ENCODE data around the gene PTHLH. TPM values are rescaled to one million over a fixed set of nuclear protein-coding genes. Genes with fewer than 3 reads are reported as not detected.

Gene PTHLH
- total RNA-seq, 6 experiments from 2014 or later: not detected

DNA sequence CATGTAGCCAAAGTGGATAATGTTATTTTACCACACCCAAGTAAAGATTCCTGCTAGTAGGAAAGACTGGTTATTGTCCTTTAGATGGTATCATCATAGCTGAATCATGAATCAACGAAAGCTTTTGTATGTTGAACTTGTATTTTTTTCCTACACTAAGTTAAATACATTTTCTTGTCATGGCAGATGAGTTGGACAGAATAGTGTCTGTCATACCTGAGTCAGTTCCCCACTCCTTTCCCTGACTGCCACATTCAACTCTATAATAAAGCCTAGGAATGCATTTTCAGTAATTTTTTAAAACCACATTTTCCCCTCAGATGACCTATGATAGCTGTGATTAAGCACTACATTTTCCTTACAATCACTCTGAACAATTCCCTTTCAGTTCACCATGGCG, 9.3 kb upstream of the PTHLH start:
- Histone ChIP-seq H3K27me3 (no peaks in the 10 kb centered on the region), H3K4me3 (no peak overlapping the region), H3K4me1 (no peaks in the 10 kb centered on the region), H3K36me3 (no peaks in the 10 kb centered on the region), H3K27ac (no peak overlapping the region), H3K9me3 (no peaks in the 10 kb centered on the region)
- no peak for DNase-seq
- 28% methylated on average over 2 of the region's 2 CpGs for WGBS (ENCODE audit: insufficient coverage, low coverage, low lambda C conversion rate, missing lambda C conversion rate)
- TF ChIP-seq, protein P1, sequence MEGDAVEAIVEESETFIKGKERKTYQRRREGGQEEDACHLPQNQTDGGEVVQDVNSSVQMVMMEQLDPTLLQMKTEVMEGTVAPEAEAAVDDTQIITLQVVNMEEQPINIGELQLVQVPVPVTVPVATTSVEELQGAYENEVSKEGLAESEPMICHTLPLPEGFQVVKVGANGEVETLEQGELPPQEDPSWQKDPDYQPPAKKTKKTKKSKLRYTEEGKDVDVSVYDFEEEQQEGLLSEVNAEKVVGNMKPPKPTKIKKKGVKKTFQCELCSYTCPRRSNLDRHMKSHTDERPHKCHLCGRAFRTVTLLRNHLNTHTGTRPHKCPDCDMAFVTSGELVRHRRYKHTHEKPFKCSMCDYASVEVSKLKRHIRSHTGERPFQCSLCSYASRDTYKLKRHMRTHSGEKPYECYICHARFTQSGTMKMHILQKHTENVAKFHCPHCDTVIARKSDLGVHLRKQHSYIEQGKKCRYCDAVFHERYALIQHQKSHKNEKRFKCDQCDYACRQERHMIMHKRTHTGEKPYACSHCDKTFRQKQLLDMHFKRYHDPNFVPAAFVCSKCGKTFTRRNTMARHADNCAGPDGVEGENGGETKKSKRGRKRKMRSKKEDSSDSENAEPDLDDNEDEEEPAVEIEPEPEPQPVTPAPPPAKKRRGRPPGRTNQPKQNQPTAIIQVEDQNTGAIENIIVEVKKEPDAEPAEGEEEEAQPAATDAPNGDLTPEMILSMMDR (IDR thresholded peaks at IDR 0.05): no peak
- TF ChIP-seq POLR2A (IDR thresholded peaks at IDR 0.05): no peak
- ATAC-seq: no peak
- intact Hi-C loops (cut with DNase I): no loop called here

DNA sequence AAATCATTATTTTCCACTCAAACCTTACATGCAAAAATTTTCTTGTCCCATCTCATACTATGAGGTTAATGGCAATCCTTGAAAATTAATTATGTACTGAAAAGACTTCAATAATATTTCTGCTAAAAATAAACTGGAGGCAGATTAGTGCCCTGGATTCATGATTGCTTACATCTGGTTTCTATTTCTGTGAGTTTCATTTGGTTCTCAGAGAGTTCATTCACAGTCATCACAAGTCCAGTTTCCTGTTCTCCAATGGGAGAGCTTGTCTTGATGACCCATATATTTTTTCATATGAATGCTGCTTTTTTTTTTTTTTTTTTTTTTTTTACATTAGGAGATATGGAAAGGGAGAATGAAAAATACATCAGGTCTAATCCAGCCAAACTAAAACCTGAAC, 6.6 kb upstream of the PTHLH start:
- peaks cover 0 to 9% of the 10 kb centered on the region in 2 donors for H3K27me3 ChIP-seq
- H3K4me3 ChIP-seq: no peak overlapping the region
- ATAC-seq (no peak), DNase-seq (no peak)
- H3K36me3 ChIP-seq: no peaks in the 10 kb centered on the region
- no peak for TF ChIP-seq POLR2A (IDR thresholded peaks at IDR 0.05)
- TF ChIP-seq, protein P1 (IDR thresholded peaks at IDR 0.05): no peak
- no peaks in the 10 kb centered on the region for H3K9me3 ChIP-seq
- no peak overlapping the region for H3K27ac ChIP-seq
- H3K4me1 ChIP-seq: peaks cover 0 to 11% (median 0%) of the 10 kb centered on the region in 4 donors
- intact Hi-C loops (cut with DNase I): no loop called here

DNA sequence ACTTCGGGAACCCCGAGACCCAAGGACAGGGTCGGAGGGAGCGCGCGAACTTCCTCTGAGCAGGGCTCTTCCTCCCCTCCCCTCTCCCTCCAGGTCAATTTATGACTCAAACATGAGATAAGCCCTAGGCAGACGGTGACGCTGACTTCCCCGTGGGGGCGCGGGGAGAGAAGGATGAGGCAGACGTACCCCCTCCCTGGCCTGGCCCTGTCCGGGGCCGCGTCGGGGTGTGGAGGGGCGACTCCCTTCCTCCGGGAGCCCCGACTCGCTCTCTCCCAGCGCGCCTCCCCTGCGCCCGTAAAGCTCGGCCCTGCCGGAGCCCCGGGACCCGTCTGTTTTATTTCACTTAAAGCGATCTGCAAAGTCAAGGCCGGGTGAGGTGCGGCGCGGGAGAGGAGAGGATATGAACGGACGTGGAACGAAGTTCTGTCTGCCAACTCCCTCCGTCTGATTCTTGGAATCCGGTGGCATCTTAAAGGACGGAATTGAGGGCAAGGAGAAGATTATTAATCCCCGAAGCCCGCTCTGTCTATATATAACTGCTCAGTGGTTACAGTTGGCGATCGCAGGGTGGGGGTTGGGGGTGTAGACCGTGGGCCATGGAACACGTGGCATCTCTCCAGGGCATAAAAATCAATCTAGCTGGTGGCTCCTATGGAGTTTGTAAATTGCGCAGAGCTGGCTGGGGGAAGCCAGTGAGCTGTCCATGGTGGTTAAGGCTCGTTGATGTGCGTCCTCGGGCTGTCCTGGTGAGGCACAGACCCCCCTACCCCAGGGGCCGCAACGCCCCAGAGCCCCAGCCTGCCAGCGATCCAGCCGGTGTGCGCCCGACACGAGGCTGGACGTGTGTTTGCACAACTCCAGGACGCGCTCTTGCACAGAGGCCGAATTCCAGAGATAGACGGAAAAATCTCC, 2.9 kb upstream of the PTHLH start:
- Histone ChIP-seq H3K27me3 (peaks cover 0 to 9% of the 10 kb centered on the region in 2 donors), H3K27ac (no peak overlapping the region), H3K9me3 (no peaks in the 10 kb centered on the region), H3K4me3 (no peak overlapping the region), H3K36me3 (no peaks in the 10 kb centered on the region), H3K4me1 (peaks cover 0 to 23% (median 0%) of the 10 kb centered on the region in 4 donors)
- ATAC-seq: peak; percentile 31 to 58 (median 44)
- TF ChIP-seq, protein P1 (IDR thresholded peaks at IDR 0.05): no peak
- TF ChIP-seq POLR2A (IDR thresholded peaks at IDR 0.05): no peak
- DNase-seq: peak in 2 of 3 donors; percentile 23 to 54
- intact Hi-C loops (cut with DNase I): no loop called here
- 2% methylated on average over 29 of the region's 61 CpGs for WGBS (ENCODE audit: insufficient coverage, low coverage, low lambda C conversion rate, missing lambda C conversion rate)

DNA sequence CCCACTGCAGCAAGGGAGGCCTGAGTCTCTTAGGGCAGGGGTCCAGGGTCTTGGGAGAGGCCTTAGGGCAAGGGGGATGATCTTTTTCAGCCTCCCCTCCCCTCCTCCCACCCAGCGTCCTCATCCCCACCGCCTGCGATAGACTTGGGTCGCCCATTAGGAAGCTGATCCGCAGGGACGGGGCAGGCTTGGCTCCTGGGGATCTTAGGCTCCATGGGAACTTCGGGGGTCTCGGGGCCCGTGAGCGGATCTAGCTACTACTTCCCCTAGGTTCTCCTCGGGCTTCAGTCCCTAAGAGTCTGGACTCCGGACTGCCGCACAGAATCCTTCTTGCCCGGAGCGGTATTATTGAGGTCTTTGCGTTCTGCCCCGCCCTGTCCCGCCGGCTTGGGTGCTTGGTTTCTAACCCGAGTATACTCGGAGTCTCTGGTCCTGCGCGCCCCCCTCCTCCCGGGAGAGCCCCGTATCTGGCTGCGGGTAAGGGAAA, 2.2 kb upstream of the PTHLH start:
- 3% methylated on average over 20 of the region's 26 CpGs for WGBS (ENCODE audit: insufficient coverage, low coverage, low lambda C conversion rate, missing lambda C conversion rate)
- no peak for ATAC-seq
- TF ChIP-seq POLR2A (IDR thresholded peaks at IDR 0.05): no peak
- TF ChIP-seq, protein P1 (IDR thresholded peaks at IDR 0.05): no peak
- peak in 1 of 3 donors; percentile 20 for DNase-seq
- H3K36me3 ChIP-seq: no peaks in the 10 kb centered on the region
- no peak overlapping the region for H3K4me3 ChIP-seq
- intact Hi-C loops (cut with DNase I): no loop called here
- no peak overlapping the region for H3K27ac ChIP-seq
- H3K4me1 ChIP-seq: peaks cover 0 to 27% (median 1%) of the 10 kb centered on the region in 4 donors
- H3K27me3 ChIP-seq: peaks cover 0 to 9% of the 10 kb centered on the region in 2 donors
- H3K9me3 ChIP-seq: no peaks in the 10 kb centered on the region
